GM19099 (cell line): Measurements from ENCODE around the gene ABHD12B.

Experiments used
- POLR2A ChIP-seq: IDR thresholded peaks from 3 replicates; pipeline ENCODE4 v1.6.1; 2011; ENCODE audit warnings: low read depth; ENCODE audit not compliant: insufficient read length; ENCODE audit errors: extremely low read depth

The ABHD12B gene

GRCh38 chr14:50910495-50911420 lies 38.9 kb downstream of the ABHD12B start:
- no peak for TF ChIP-seq POLR2A

DNA sequence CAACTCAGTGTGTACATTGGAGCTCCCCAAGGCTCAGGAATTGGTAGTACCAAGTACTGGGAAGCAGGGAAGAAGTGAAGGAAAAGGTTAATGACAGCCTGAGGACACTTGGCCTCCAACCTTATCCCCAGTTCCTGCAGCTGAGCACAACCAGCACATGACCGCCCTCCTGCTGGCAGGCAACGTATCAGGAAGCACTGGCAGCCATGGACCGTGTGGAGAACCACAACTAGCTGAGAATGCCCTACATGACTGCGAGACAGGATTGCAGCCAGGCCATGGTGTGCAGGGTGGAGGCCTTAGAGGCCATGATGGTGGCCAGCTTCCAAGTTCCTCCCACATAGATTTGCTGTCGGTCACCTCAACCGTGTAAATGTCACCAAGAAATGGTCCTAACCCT lies 45.6 kb downstream of the ABHD12B start:
- no peak for TF ChIP-seq POLR2A

GRCh38 chr14:50920482-50921230 lies 48.8 kb downstream of the ABHD12B start:
- TF ChIP-seq POLR2A, result no peak

DNA sequence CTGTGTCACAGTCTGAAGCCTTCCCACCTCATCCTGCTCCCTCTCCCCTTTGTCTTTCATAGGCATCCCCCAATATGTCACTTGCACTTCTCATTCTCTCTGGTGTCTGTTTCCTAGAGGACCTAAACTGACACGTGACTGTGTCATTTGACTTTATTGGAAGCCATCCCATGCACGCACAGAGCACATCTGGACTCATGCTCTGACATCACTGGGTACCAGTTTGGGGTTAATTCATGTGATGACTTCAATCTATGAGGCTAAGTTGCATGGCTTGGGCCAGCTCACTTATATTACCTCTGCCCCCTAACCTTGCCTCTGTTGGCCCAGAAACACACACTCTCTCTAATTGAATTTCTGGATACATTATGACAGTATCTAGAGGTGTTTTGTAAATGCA lies 51.0 kb downstream of the ABHD12B start:
- no peak for TF ChIP-seq POLR2A

GRCh38 chr14:50924236-50924635 lies 52.4 kb downstream of the ABHD12B start:
- no peak for TF ChIP-seq POLR2A

- TF ChIP-seq POLR2A, result no peak
Observed at GRCh38 chr14:50924843-50925242, 53.0 kb downstream of the ABHD12B start.

- TF ChIP-seq POLR2A, result no peak
Observed at GRCh38 chr14:50926851-50927386, 55.1 kb downstream of the ABHD12B start.

- TF ChIP-seq POLR2A, result no peak
Observed at GRCh38 chr14:50928002-50928635, 56.3 kb downstream of the ABHD12B start.

GRCh38 chr14:50929506-50929905 lies 57.7 kb downstream of the ABHD12B start:
- TF ChIP-seq POLR2A, result no peak

DNA sequence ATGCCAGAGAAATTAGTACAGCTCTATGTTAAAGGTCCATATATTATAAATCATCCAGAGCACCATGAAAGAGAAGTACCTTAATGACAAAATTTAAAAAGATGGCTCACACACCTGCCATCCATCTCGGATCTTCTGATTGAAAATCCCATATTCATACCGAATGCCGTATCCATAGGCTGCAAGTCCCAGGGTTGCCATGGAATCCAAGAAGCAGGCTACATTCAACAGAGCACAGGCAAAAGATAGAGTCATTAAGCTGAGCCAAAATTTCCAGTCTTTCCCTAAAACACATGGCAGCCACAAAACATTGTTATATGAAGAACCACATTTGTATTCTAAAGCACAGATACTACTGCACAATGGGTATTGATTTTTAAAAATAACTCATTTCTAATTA lies 59.7 kb downstream of the ABHD12B start:
- TF ChIP-seq POLR2A, result no peak

GRCh38 chr14:50932156-50932555 lies 60.3 kb downstream of the ABHD12B start:
- TF ChIP-seq POLR2A, result no peak

- no peak for TF ChIP-seq POLR2A
Observed at GRCh38 chr14:50932592-50933495, 61.0 kb downstream of the ABHD12B start.

GRCh38 chr14:50935126-50936015 lies 63.5 kb downstream of the ABHD12B start:
- no peak for TF ChIP-seq POLR2A
